OCI-LY1 (cell line): ENCODE measurements around the gene SPACA4.
"Not testable (repeated sequence)": the region's sequence is repeated elsewhere in the genome, so short reads cannot be mapped to it uniquely, and the experiment has no call there.

Experiments used
- CTCF ChIP-seq: fragments of 200-600 bp; sonication (generic), shearing (Covaris generic); IDR thresholded peaks from 2 replicates; pipeline ENCODE4 v1.5.1; 2017; ENCODE audit warnings: mild to moderate bottlenecking, antibody characterized with exemption, low read length, moderate library complexity, mixed read lengths
- EZH2 ChIP-seq: fragments of 200-600 bp; sonication (generic), shearing (Covaris generic); IDR thresholded peaks from 2 replicates; pipeline ENCODE4 v1.8.0; 2017; ENCODE audit warnings: borderline replicate concordance, mixed run types, mild to moderate bottlenecking, antibody characterized with exemption, low read length, moderate library complexity, mixed read lengths

DNA sequence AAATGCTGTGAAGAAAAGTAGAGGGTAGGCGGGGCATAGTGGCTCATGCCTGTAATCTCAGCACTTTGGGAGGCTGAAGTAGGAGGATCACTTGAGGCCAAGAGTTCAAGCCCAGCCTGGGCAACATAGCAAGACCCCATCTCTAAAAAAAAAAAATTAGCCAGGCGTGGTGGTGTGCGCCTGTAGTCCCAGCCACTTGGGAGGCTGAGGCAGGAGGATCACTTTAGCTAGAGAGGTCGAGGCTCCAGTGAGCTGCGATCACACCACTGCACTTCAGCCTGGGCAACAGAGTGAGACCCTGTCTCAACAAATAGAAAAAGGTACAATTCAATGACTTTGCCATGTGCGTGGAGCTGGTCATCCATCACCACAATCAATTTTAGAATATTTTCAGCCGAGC lies 28.6 kb upstream of the SPACA4 start:
- TF ChIP-seq CTCF, EZH2: not testable (repeated sequence)
